ENCODE data around the gene SULT2B1.

Gene SULT2B1

GRCh38 chr19:48614436-48615230, 62.7 kb downstream of the SULT2B1 start, which contains the start of gene FAM83E:
Gene FAM83E (minus strand): TSS chr19:48615076. CDS start chr19:48613372, 1,704 bp downstream.
- peak within 1 kb of the TSS; percentile 72 for H3K9ac ChIP-seq (ENCODE audit: low read depth, low read length, poor library complexity)
- peak within 1 kb of the TSS; percentile 86 for H4K8ac ChIP-seq (ENCODE audit: low read depth, low read length)
- H3K27me3 ChIP-seq (ENCODE audit: control insufficient read depth in 3 of 3, insufficient read depth in 3 of 3, low read depth in 1 of 3, low read length in 3 of 3), result no peaks in the 10 kb centered on the region
- H3K14ac ChIP-seq (ENCODE audit: low read length), result peak within 1 kb of the TSS; percentile 76
- peak within 1 kb of the TSS; percentile 94 for H2BK12ac ChIP-seq (ENCODE audit: low read length)
- WGBS, 2 donors (ENCODE audit: extremely low coverage in 2 of 2, insufficient read length in 2 of 2, insufficient replicate concordance in 1 of 2), result no CpG with 5 or more reads among the region's 31 CpGs
- peak within 1 kb of the TSS; percentile 34 for H2BK15ac ChIP-seq (ENCODE audit: low read length)
- H3K27ac ChIP-seq (replicated peaks; ENCODE audit: low read length), result peak within 1 kb of the TSS; percentile 81
- peaks cover 27 to 34% of the 10 kb centered on the region in 2 donors for H3K36me3 ChIP-seq (replicated peaks in 1 of 2; ENCODE audit: control insufficient read depth in 2 of 2, insufficient read depth in 2 of 2, low read length in 2 of 2)
- peak within 1 kb of the TSS; percentile 53 for H3K4ac ChIP-seq (ENCODE audit: low read length)
- peak within 1 kb of the TSS; percentile 97 for H2AK5ac ChIP-seq (ENCODE audit: low read depth, low read length)
- H3K4me1 ChIP-seq (ENCODE audit: control insufficient read depth in 2 of 2, insufficient read depth in 1 of 2, low read depth in 1 of 2, low read length in 2 of 2), result peaks cover 8 to 27% of the 10 kb centered on the region in 2 donors
- H3K9me3 ChIP-seq (replicated peaks in 1 of 2; ENCODE audit: control insufficient read depth in 2 of 2, insufficient read depth in 1 of 2, low read depth in 1 of 2, low read length in 2 of 2), result no peaks in the 10 kb centered on the region
- peak within 1 kb of the TSS; percentile 95 for H3K23ac ChIP-seq (ENCODE audit: low read depth, low read length, poor library complexity)
- H2BK120ac ChIP-seq (ENCODE audit: low read depth, low read length), result peak within 1 kb of the TSS; percentile 72
- H3K4me2 ChIP-seq (ENCODE audit: insufficient read depth, low read length, poor library complexity, severe bottlenecking), result peak within 1 kb of the TSS; percentile 24
- no peak within 1 kb of the TSS for H4K91ac ChIP-seq (ENCODE audit: low read depth, low read length, poor library complexity)
- DNase-seq (ENCODE audit: low spot score), result no peak
- peak within 1 kb of the TSS; percentile 84 for H2BK5ac ChIP-seq (ENCODE audit: low read length)
- H2AFZ ChIP-seq (ENCODE audit: low read length), result no peak within 1 kb of the TSS
- no peak within 1 kb of the TSS for H3K4me3 ChIP-seq (ENCODE audit: low read length in 2 of 2)
- peak within 1 kb of the TSS; percentile 89 for H3K18ac ChIP-seq (ENCODE audit: low read length)
- peaks cover 9% of the 10 kb centered on the region for H3K79me1 ChIP-seq (ENCODE audit: low read depth, low read length)

- H3K79me1 ChIP-seq (ENCODE audit: low read depth, low read length), result peaks cover 12% of the 10 kb centered on the region
- H3K4me2 ChIP-seq (ENCODE audit: insufficient read depth, low read length, poor library complexity, severe bottlenecking), result no peak overlapping the region
- no peak overlapping the region for H3K4me3 ChIP-seq (ENCODE audit: low read length in 2 of 2)
- peak overlapping the region; percentile 97 for H2AK5ac ChIP-seq (ENCODE audit: low read depth, low read length)
- peak overlapping the region; percentile 52 for H3K18ac ChIP-seq (ENCODE audit: low read length)
- peaks cover 8 to 27% of the 10 kb centered on the region in 2 donors for H3K4me1 ChIP-seq (ENCODE audit: control insufficient read depth in 2 of 2, insufficient read depth in 1 of 2, low read depth in 1 of 2, low read length in 2 of 2)
- WGBS, 2 donors (ENCODE audit: extremely low coverage in 2 of 2, insufficient read length in 2 of 2, insufficient replicate concordance in 1 of 2), result no CpG with 5 or more reads among the region's 19 CpGs
- H3K36me3 ChIP-seq (replicated peaks in 1 of 2; ENCODE audit: control insufficient read depth in 2 of 2, insufficient read depth in 2 of 2, low read length in 2 of 2), result peaks cover 27 to 34% of the 10 kb centered on the region in 2 donors
- H2BK12ac ChIP-seq (ENCODE audit: low read length), result no peak overlapping the region
- no peaks in the 10 kb centered on the region for H3K27me3 ChIP-seq (ENCODE audit: control insufficient read depth in 3 of 3, insufficient read depth in 3 of 3, low read depth in 1 of 3, low read length in 3 of 3)
- no peak overlapping the region for H3K4ac ChIP-seq (ENCODE audit: low read length)
- H3K9me3 ChIP-seq (replicated peaks in 1 of 2; ENCODE audit: control insufficient read depth in 2 of 2, insufficient read depth in 1 of 2, low read depth in 1 of 2, low read length in 2 of 2), result no peaks in the 10 kb centered on the region
- H3K27ac ChIP-seq (replicated peaks; ENCODE audit: low read length), result peak overlapping the region; percentile 81
- no peak overlapping the region for H2AFZ ChIP-seq (ENCODE audit: low read length)
- H2BK120ac ChIP-seq (ENCODE audit: low read depth, low read length), result no peak overlapping the region
- DNase-seq (ENCODE audit: low spot score), result no peak
- no peak overlapping the region for H4K91ac ChIP-seq (ENCODE audit: low read depth, low read length, poor library complexity)
- peak overlapping the region; percentile 72 for H3K9ac ChIP-seq (ENCODE audit: low read depth, low read length, poor library complexity)
- H4K8ac ChIP-seq (ENCODE audit: low read depth, low read length), result no peak overlapping the region
- H2BK5ac ChIP-seq (ENCODE audit: low read length), result peak overlapping the region; percentile 84
- H3K14ac ChIP-seq (ENCODE audit: low read length), result no peak overlapping the region
- H2BK15ac ChIP-seq (ENCODE audit: low read length), result no peak overlapping the region
- peak overlapping the region; percentile 67 for H3K23ac ChIP-seq (ENCODE audit: low read depth, low read length, poor library complexity)
These were observed 63.5 kb downstream of the SULT2B1 start for GRCh38 chr19:48615231-48616040.

GRCh38 chr19:48616041-48616436, 64.1 kb downstream of the SULT2B1 start:
- H2AK5ac ChIP-seq (ENCODE audit: low read depth, low read length), result no peak overlapping the region
- peak overlapping the region; percentile 67 for H3K23ac ChIP-seq (ENCODE audit: low read depth, low read length, poor library complexity)
- no peak overlapping the region for H3K18ac ChIP-seq (ENCODE audit: low read length)
- H2AFZ ChIP-seq (ENCODE audit: low read length), result no peak overlapping the region
- no peak overlapping the region for H3K4me2 ChIP-seq (ENCODE audit: insufficient read depth, low read length, poor library complexity, severe bottlenecking)
- no CpG with 5 or more reads among the region's 16 CpGs for WGBS, 2 donors (ENCODE audit: extremely low coverage in 2 of 2, insufficient read length in 2 of 2, insufficient replicate concordance in 1 of 2)
- H3K36me3 ChIP-seq (replicated peaks in 1 of 2; ENCODE audit: control insufficient read depth in 2 of 2, insufficient read depth in 2 of 2, low read length in 2 of 2), result peaks cover 27 to 34% of the 10 kb centered on the region in 2 donors
- no peaks in the 10 kb centered on the region for H3K9me3 ChIP-seq (replicated peaks in 1 of 2; ENCODE audit: control insufficient read depth in 2 of 2, insufficient read depth in 1 of 2, low read depth in 1 of 2, low read length in 2 of 2)
- H3K27me3 ChIP-seq (ENCODE audit: control insufficient read depth in 3 of 3, insufficient read depth in 3 of 3, low read depth in 1 of 3, low read length in 3 of 3), result no peaks in the 10 kb centered on the region
- peaks cover 12% of the 10 kb centered on the region for H3K79me1 ChIP-seq (ENCODE audit: low read depth, low read length)
- peak overlapping the region; percentile 84 for H2BK5ac ChIP-seq (ENCODE audit: low read length)
- peak overlapping the region; percentile 72 for H3K9ac ChIP-seq (ENCODE audit: low read depth, low read length, poor library complexity)
- no peak overlapping the region for H2BK12ac ChIP-seq (ENCODE audit: low read length)
- no peak overlapping the region for H4K8ac ChIP-seq (ENCODE audit: low read depth, low read length)
- no peak overlapping the region for H3K4ac ChIP-seq (ENCODE audit: low read length)
- H3K14ac ChIP-seq (ENCODE audit: low read length), result no peak overlapping the region
- H3K4me3 ChIP-seq (ENCODE audit: low read length in 2 of 2), result no peak overlapping the region
- no peak overlapping the region for H2BK15ac ChIP-seq (ENCODE audit: low read length)
- no peak overlapping the region for H4K91ac ChIP-seq (ENCODE audit: low read depth, low read length, poor library complexity)
- peaks cover 8 to 27% of the 10 kb centered on the region in 2 donors for H3K4me1 ChIP-seq (ENCODE audit: control insufficient read depth in 2 of 2, insufficient read depth in 1 of 2, low read depth in 1 of 2, low read length in 2 of 2)
- H3K27ac ChIP-seq (replicated peaks; ENCODE audit: low read length), result no peak overlapping the region
- H2BK120ac ChIP-seq (ENCODE audit: low read depth, low read length), result no peak overlapping the region
- DNase-seq (ENCODE audit: low spot score), result no peak
